Thyroid gland (tissue), 4 donors: Measurements from ENCODE around the gene MAGEA11. TPM values are rescaled to one million over a fixed set of nuclear protein-coding genes. Genes with fewer than 3 reads are reported as not detected.
"Not testable (repeated sequence)": the region's sequence is repeated elsewhere in the genome, so short reads cannot be mapped to it uniquely, and the experiment has no call there.

Experiments
- DNase-seq, 2 donors: peaks; one replicate each; pipeline ENCODE4 v3.0.0-alpha.2; 2019
- H3K27ac ChIP-seq, 3 donors: fragments of 200-600 bp; sonication (generic); 1 replicate in 2 of 3; 2 replicates in 1 of 3; pipeline ENCODE4 v1.5.1; 2016 to 2019; ENCODE audit warnings: mild to moderate bottlenecking in 1 of 3, moderate library complexity in 1 of 3
- H3K27me3 ChIP-seq: fragments of 200-600 bp; sonication (generic); one replicate; pipeline ENCODE4 v1.5.1; 2019
- H3K36me3 ChIP-seq, 2 donors: fragments of 200-600 bp; sonication (generic); one replicate each; pipeline ENCODE4 v1.5.1; 2016 to 2019
- H3K4me1 ChIP-seq, 2 donors: fragments of 200-600 bp; sonication (generic); one replicate each; pipeline ENCODE4 v1.5.1; 2017 to 2019
- H3K4me3 ChIP-seq, 3 donors: fragments of 200-600 bp; sonication (generic); replicated peaks in 1 of 3; 1 replicate in 2 of 3; 2 replicates in 1 of 3; pipeline ENCODE4 v1.5.1; 2016; ENCODE audit warnings: mild to moderate bottlenecking in 1 of 3
- H3K9me3 ChIP-seq: fragments of 200-600 bp; sonication (generic); one replicate; pipeline ENCODE4 v1.5.1; 2017
- POLR2A ChIP-seq, 2 donors: fragments of 450-650 bp; IDR thresholded peaks; one replicate each; pipeline ENCODE4 v1.6.1; 2017; ENCODE audit warnings: antibody characterized with exemption in 2 of 2, mild to moderate bottlenecking in 2 of 2, moderate library complexity in 1 of 2
- WGBS, 2 donors: methylation state at CpG; one replicate each; pipeline ENCODE4 v1.1.5; 2017; 5-methylcytosine and 5-hydroxymethylcytosine counted together
- intact Hi-C: fragments of 100-400 bp; cut with DNase I; formaldehyde crosslinking; loops from one replicate; pipeline ENCODE4 v1.15.1; 2023
- total RNA-seq, 4 donors: library from RNA; depleted of rRNA; stranded (reverse); fragments of >200 nt; gene quantifications; one replicate each; pipeline ENCODE4 v1.2.3, GENCODE V29; 2016
- TF ChIP-seq, protein P1 (sequence below), 6 experiments: fragments of 200-600 bp in 3 of 6; fragments of 450-650 bp in 3 of 6; sonication (generic) in 3 of 6; IDR thresholded peaks; one replicate each; pipeline ENCODE4 v1.5.1; 2016 to 2019; ENCODE audit warnings: antibody characterized with exemption in 6 of 6, mild to moderate bottlenecking in 2 of 6, inconsistent platforms in 1 of 6, moderate library complexity in 1 of 6

Gene MAGEA11
- total RNA-seq, 4 donors from 2014 or later: not detected

DNA sequence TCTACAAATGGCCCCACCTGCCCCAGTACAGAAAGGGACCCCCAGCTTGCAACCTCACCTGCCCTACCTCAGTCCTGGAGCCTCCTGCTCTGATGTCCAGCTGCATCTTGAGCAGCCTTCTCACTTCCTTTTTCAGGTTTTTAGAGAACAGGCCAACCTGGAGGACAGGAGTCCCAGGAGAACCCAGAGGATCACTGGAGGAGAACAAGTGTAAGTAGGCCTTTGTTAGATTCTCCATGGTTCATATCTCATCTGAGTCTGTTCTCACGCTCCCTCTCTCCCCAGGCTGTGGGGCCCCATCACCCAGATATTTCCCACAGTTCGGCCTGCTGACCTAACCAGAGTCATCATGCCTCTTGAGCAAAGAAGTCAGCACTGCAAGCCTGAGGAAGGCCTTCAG, 3.6 kb downstream of the MAGEA11 start:
- H3K9me3 ChIP-seq: no peaks in the 10 kb centered on the region
- 97% methylated on average over 2 of the region's 2 CpGs; no CpG with 5 or more reads in 1 of the 2 donors for WGBS, 2 donors

DNA sequence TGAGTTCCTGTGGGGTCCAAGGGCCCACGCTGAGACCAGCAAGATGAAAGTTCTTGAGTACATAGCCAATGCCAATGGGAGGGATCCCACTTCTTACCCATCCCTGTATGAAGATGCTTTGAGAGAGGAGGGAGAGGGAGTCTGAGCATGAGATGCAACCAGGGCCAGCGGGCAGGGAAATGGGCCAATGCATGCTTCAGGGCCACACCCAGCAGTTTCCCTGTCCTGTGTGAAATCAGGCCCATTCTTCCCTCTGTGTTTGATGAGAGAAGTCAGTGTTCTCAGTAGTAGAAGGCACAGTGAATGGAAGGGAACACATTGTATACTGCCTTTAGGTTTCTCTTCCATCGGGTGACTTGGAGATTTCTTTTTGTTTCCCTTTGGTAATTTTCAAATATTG, 4.8 kb downstream of the MAGEA11 start:
- TF ChIP-seq, protein P1, sequence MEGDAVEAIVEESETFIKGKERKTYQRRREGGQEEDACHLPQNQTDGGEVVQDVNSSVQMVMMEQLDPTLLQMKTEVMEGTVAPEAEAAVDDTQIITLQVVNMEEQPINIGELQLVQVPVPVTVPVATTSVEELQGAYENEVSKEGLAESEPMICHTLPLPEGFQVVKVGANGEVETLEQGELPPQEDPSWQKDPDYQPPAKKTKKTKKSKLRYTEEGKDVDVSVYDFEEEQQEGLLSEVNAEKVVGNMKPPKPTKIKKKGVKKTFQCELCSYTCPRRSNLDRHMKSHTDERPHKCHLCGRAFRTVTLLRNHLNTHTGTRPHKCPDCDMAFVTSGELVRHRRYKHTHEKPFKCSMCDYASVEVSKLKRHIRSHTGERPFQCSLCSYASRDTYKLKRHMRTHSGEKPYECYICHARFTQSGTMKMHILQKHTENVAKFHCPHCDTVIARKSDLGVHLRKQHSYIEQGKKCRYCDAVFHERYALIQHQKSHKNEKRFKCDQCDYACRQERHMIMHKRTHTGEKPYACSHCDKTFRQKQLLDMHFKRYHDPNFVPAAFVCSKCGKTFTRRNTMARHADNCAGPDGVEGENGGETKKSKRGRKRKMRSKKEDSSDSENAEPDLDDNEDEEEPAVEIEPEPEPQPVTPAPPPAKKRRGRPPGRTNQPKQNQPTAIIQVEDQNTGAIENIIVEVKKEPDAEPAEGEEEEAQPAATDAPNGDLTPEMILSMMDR (IDR thresholded peaks at IDR 0.05): no peak
- TF ChIP-seq POLR2A (IDR thresholded peaks at IDR 0.05): no peak
- Histone ChIP-seq H3K27me3 (no peaks in the 10 kb centered on the region), H3K4me1 (no peaks in the 10 kb centered on the region), H3K27ac (no peak overlapping the region), H3K4me3 (no peak overlapping the region), H3K9me3 (no peaks in the 10 kb centered on the region), H3K36me3 (no peaks in the 10 kb centered on the region)
- DNase-seq: no peak
- 96 to 98% methylated on average over 2 to 3 of the region's 3 CpGs for WGBS, 2 donors
- intact Hi-C loops: no loop called here

More for the DNA sequence above, 3.6 kb downstream of the MAGEA11 start:
- Histone ChIP-seq H3K27me3 (no peaks in the 10 kb centered on the region), H3K36me3 (no peaks in the 10 kb centered on the region), H3K27ac (no peak overlapping the region), H3K4me3 (no peak overlapping the region), H3K4me1 (no peaks in the 10 kb centered on the region)
- TF ChIP-seq, protein P1 (IDR thresholded peaks at IDR 0.05): no peak
- TF ChIP-seq POLR2A (IDR thresholded peaks at IDR 0.05): no peak
- DNase-seq: no peak
- intact Hi-C loops: no loop called here

DNA sequence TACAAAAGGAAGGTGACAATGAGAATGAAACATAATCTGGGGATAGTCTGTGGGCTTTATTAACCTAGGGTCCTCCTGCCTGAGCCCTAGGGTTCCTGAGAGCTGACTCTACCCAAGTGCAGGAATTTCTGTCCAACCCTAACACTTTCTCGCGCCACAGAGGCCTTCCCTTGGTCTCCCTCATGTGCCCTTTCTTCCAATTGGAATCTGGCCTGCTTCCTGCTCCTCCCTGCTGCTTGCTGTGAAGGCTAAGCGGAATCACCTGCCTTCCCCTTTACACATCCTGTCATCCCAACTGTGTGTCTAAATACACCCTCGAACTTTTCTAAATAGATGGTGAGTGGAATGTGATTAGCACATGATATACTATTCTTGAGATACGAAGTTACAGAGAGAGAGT, 5.9 kb downstream of the MAGEA11 start:
- no peaks in the 10 kb centered on the region for H3K9me3 ChIP-seq
- no peak for DNase-seq
- intact Hi-C loops: no loop called here
- no peak overlapping the region for H3K27ac ChIP-seq
- H3K27me3 ChIP-seq: no peaks in the 10 kb centered on the region
- no peaks in the 10 kb centered on the region for H3K4me1 ChIP-seq
- TF ChIP-seq, protein P1 (IDR thresholded peaks at IDR 0.05): no peak
- no peak for TF ChIP-seq POLR2A (IDR thresholded peaks at IDR 0.05)
- no peak overlapping the region for H3K4me3 ChIP-seq
- 64 to 81% methylated on average over 5 of the region's 5 CpGs for WGBS, 2 donors
- no peaks in the 10 kb centered on the region for H3K36me3 ChIP-seq

DNA sequence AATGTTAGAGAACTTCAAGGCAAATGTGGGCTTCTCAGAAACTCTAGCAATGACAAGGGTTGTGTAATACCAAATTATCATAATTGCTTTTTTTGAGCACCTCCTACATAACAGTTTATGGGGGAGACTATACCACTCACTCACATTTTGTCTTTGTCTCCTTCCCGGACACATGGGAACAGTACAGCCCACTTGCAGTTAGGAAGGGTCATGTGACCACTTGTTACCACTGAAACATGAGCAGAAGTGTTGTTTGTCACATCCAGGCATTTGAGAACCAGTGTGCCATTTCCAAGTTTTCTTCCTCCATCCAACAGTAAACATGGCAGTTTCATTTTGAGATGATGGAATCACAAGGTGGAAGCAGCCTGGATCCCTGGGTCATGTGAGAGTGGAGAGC, 6.9 kb downstream of the MAGEA11 start:
- intact Hi-C loops: no loop called here
- H3K36me3 ChIP-seq: no peaks in the 10 kb centered on the region
- no peak for TF ChIP-seq POLR2A (IDR thresholded peaks at IDR 0.05)
- TF ChIP-seq, protein P1 (IDR thresholded peaks at IDR 0.05): no peak
- no peaks in the 10 kb centered on the region for H3K9me3 ChIP-seq
- H3K27me3 ChIP-seq: no peaks in the 10 kb centered on the region
- WGBS, 2 donors: 86 to 92% methylated on average over 1 of the region's 1 CpG
- H3K4me3 ChIP-seq: no peak overlapping the region
- no peaks in the 10 kb centered on the region for H3K4me1 ChIP-seq
- H3K27ac ChIP-seq: no peak overlapping the region
- no peak for DNase-seq

DNA sequence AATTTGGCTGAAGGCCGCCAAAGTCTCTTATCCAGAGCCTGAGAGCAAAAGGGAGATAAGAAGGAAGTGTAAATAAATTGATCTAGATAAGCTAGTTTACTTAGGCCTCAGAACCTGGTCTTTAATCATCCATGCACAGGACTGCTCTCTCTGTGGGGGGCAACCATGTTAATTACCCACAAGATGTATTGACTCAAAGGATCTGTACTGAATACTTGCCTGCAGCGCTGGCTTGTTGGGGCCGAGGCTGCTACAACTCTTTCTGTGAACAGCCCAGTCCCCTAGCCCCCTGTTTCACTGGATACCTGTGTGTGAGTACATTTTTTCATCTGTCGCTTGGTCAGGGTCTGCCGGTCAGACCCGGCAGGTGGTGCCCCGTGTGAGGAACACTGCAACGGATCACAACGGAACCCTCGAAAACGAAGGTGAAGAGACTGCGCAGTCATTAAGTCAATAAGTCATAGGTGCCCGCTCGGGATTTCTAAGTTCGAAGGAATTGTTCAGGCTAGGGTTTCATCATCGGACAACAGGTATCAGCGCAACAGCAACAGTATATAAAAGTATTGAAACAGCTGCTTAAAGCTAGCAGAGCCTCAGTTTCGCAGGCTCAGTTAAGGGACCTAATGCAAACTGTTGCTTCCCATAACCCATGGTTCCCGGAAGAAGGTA, 8.3 kb downstream of the MAGEA11 start:
- Histone ChIP-seq H3K9me3 (no peaks in the 10 kb centered on the region), H3K27me3 (no peaks in the 10 kb centered on the region), H3K4me1 (no peaks in the 10 kb centered on the region), H3K36me3 (no peaks in the 10 kb centered on the region), H3K4me3 (no peak overlapping the region), H3K27ac (no peak overlapping the region)
- intact Hi-C loops: no loop called here
- DNase-seq: no peak
- WGBS, 2 donors: 65 to 74% methylated on average over 17 to 18 of the region's 19 CpGs
- no peak for TF ChIP-seq POLR2A (IDR thresholded peaks at IDR 0.05)
- TF ChIP-seq, protein P1 (IDR thresholded peaks at IDR 0.05): no peak

DNA sequence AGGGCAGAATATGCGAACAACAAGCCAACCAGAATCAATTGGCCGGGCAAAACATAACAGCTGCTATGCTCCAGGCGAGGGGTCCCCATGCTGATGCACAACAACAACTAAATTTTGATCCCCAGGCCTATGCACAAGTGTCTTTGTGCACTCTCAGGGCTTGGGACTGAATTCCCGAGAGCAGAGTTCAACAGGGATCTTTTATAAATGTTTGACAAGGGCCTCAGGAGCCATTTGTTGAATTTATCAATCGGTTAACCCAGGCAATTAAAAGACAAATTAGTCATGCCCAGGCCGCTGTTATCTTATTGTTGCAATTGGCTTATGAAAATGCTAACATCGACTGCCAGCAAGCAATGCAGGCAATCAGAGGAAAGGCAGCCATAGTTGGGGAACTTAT, 9.4 kb downstream of the MAGEA11 start:
- WGBS, 2 donors: 30 to 50% methylated on average over 5 to 6 of the region's 7 CpGs
- intact Hi-C loops: not testable (repeated sequence)

More for the DNA sequence above, 9.4 kb downstream of the MAGEA11 start:
- not testable (repeated sequence) for H3K4me3 ChIP-seq, H3K27me3 ChIP-seq, H3K27ac ChIP-seq, H3K4me1 ChIP-seq, H3K36me3 ChIP-seq, H3K9me3 ChIP-seq
- DNase-seq: peak; percentile 33 to 38
